Kidney (tissue), 14 donors: ENCODE data around the gene ZNF665. TPM values are rescaled to one million over a fixed set of nuclear protein-coding genes. Genes with fewer than 3 reads are reported as not detected.

Source experiments
- DNase-seq, 5 donors: peaks; one replicate each; pipeline ENCODE4 v3.0.0-alpha.2; 2013 to 2020
- FAIRE-seq: peaks from 2 replicates; lab custom pipeline; 2012; peaks lifted over from hg19 to GRCh38; lab: Jason Lieb, UNC
- H3K27ac ChIP-seq, 2 donors: one replicate each; pipeline ENCODE4 v1.7.0; 2013; ENCODE audit warnings: low read depth in 2 of 2, low read length in 2 of 2, inconsistent platforms in 1 of 2
- H3K27me3 ChIP-seq: one replicate; pipeline ENCODE4 v1.7.1; 2013; ENCODE audit warnings: low read length, inconsistent platforms; ENCODE audit not compliant: control insufficient read depth, insufficient read depth
- H3K36me3 ChIP-seq, 3 donors: one replicate each; pipeline versions ENCODE4 v1.7.0 to v1.7.1; 2013; ENCODE audit warnings: low read length in 3 of 3, control low read depth in 1 of 3, inconsistent platforms in 1 of 3; ENCODE audit not compliant: insufficient read depth in 3 of 3, control insufficient read depth in 2 of 3
- H3K4me1 ChIP-seq, 3 donors: one replicate each; pipeline versions ENCODE4 v1.7.0 to v1.7.1; 2013; ENCODE audit warnings: low read length in 3 of 3, inconsistent platforms in 1 of 3, low read depth in 1 of 3; ENCODE audit not compliant: control insufficient read depth in 2 of 3, insufficient read depth in 2 of 3
- H3K4me3 ChIP-seq, 3 donors: one replicate each; pipeline versions ENCODE4 v1.7.0 to v1.8.1; 2013; ENCODE audit warnings: low read length in 3 of 3, control low read depth in 1 of 3, inconsistent platforms in 1 of 3
- H3K9ac ChIP-seq, 3 donors: one replicate each; pipeline versions ENCODE4 v1.7.0 to v1.7.1; 2013; ENCODE audit warnings: low read length in 3 of 3, control low read depth in 1 of 3, inconsistent platforms in 1 of 3
- H3K9me3 ChIP-seq, 3 donors: one replicate each; pipeline versions ENCODE4 v1.7.0 to v1.7.1; 2013; ENCODE audit warnings: low read length in 3 of 3, control low read depth in 1 of 3, inconsistent platforms in 1 of 3; ENCODE audit not compliant: control insufficient read depth in 2 of 3, insufficient read depth in 1 of 3
- intact Hi-C: fragments of 100-400 bp; cut with DNase I; formaldehyde crosslinking; loops from one replicate; pipeline ENCODE4 v1.11.1; 2022
- polyA plus RNA-seq: library from polyadenylated mRNA; stranded (reverse); fragments of 350-450 nt; fragmentation: Illumina TruSeq; extraction: RNeasy Lipid Tissue Mini Kit (QIAGEN cat#74804); gene quantifications from one replicate; pipeline ENCODE4 v1.2.3, GENCODE V29; 2014; ENCODE audit warnings: low read depth, low replicate concordance; ENCODE audit not compliant: insufficient read depth
- total RNA-seq: library from RNA; stranded (reverse); fragmentation: NEBNext Ultra II Directional; extraction: Animal tissue kit (Norgen Biotek cat#: 25700); gene quantifications from one replicate; pipeline ENCODE4 v1.2.1, GENCODE V29; 2021
- TF ChIP-seq, protein P1 (sequence below): IDR thresholded peaks from 3 replicates; pipeline ENCODE4 v1.5.1; 2012; ENCODE audit warnings: mild to moderate bottlenecking, moderate library complexity, borderline replicate concordance; ENCODE audit not compliant: insufficient read depth; ENCODE audit errors: extremely low read depth
- donor health status: control.
- donor health status: control.
- donor health status: control.
- donor health status: control.
- donor health status: control.
- donor health status: DM: yes; HTN: yes; CAD: no.
- donor health status: Normal renal cell carcinoma (clear cell type).

Gene ZNF665
- total and polyA plus RNA-seq, 2 donors from 2014 or later, result 2.2 to 5.4 TPM

DNA sequence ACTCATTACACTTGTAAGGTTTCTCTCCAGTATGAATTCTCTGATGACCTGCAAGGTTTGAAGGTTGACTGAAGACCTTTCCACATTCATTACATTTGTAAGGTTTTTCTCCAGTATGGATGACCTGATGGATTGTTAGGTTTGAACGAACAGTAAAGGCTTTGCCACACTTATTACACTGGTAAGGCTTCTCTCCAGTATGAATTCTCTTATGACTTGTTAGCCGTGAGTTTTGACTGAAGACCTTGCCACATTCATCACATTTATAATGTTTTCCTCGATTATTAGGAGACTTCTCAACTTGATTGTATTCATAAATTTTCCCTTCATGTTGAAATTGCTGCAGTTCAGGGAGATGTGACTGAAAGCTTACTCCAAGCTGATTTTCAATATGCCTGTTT is 27.5 kb downstream of the ZNF665 start:
- intact Hi-C loops, result no loop called here
- H3K27me3 ChIP-seq, result no peaks in the 10 kb centered on the region
- no peaks in the 10 kb centered on the region for H3K4me1 ChIP-seq
- no peak overlapping the region for H3K27ac ChIP-seq
- TF ChIP-seq, protein P1, sequence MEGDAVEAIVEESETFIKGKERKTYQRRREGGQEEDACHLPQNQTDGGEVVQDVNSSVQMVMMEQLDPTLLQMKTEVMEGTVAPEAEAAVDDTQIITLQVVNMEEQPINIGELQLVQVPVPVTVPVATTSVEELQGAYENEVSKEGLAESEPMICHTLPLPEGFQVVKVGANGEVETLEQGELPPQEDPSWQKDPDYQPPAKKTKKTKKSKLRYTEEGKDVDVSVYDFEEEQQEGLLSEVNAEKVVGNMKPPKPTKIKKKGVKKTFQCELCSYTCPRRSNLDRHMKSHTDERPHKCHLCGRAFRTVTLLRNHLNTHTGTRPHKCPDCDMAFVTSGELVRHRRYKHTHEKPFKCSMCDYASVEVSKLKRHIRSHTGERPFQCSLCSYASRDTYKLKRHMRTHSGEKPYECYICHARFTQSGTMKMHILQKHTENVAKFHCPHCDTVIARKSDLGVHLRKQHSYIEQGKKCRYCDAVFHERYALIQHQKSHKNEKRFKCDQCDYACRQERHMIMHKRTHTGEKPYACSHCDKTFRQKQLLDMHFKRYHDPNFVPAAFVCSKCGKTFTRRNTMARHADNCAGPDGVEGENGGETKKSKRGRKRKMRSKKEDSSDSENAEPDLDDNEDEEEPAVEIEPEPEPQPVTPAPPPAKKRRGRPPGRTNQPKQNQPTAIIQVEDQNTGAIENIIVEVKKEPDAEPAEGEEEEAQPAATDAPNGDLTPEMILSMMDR, result no peak
- no peak for FAIRE-seq
- peaks cover 7 to 30% (median 23%) of the 10 kb centered on the region in 3 donors for H3K9me3 ChIP-seq
- no peak overlapping the region for H3K9ac ChIP-seq
- no peak for DNase-seq
- peak overlapping the region in 1 of 3 donors; percentile 42 for H3K4me3 ChIP-seq
- peaks cover 3 to 5% (median 3%) of the 10 kb centered on the region in 3 donors for H3K36me3 ChIP-seq

DNA sequence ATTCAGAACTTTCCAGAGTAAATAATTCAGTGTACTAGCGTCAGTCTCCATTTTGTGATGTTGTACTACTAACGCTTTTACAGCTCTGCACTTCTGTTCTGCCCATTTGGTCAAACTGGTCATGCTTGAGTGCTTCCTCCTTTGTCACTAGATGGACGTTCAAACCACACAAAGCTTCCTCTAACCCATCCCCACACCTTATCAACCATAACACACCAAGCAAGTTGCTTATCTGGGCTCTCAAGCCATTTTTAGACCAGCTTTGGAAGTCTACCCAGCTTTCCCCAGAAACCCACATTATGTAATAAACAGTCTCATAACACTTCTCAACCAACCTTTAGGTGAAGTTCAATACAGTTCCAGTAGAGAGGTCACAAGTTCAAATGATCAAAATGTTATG is 32.0 kb downstream of the ZNF665 start:
- no peak for FAIRE-seq
- H3K9ac ChIP-seq, result no peak overlapping the region
- peaks cover 0 to 8% (median 6%) of the 10 kb centered on the region in 3 donors for H3K4me1 ChIP-seq
- TF ChIP-seq, protein P1, result no peak
- no peak overlapping the region for H3K4me3 ChIP-seq
- peaks cover 7 to 25% (median 17%) of the 10 kb centered on the region in 3 donors for H3K9me3 ChIP-seq
- H3K27me3 ChIP-seq, result no peaks in the 10 kb centered on the region
- intact Hi-C loops, result no loop called here
- H3K27ac ChIP-seq, result no peak overlapping the region
- peaks cover 3 to 5% (median 3%) of the 10 kb centered on the region in 3 donors for H3K36me3 ChIP-seq
- no peak for DNase-seq

DNA sequence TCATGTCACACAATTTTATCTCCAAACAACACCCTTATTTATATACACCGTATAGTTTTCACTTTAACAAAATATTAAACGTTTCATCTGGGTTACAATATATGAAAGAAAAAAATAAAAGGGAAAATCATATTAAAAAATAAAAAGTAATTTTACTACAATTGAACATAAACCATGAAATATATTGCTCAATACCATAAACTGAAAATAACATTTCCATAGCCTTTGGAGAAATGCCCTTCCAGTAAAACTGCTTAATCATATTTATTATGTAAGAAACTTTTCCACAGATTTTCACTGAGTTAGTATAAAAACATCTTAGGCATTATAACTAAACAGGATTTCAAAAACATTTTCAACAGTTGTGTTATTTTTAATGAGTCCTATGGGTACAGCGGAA is 32.8 kb downstream of the ZNF665 start:
- FAIRE-seq (peak; percentile 38), DNase-seq (no peak)
- TF ChIP-seq, protein P1, result no peak
- Histone ChIP-seq H3K9ac (no peak overlapping the region), H3K27me3 (no peaks in the 10 kb centered on the region), H3K9me3 (peaks cover 4 to 18% (median 11%) of the 10 kb centered on the region in 3 donors), H3K27ac (no peak overlapping the region), H3K4me3 (no peak overlapping the region), H3K4me1 (peaks cover 0 to 8% (median 6%) of the 10 kb centered on the region in 3 donors), H3K36me3 (peaks cover 0 to 2% (median 0%) of the 10 kb centered on the region in 3 donors)
- intact Hi-C loops, result no loop called here
